HG03196 (cell line): ENCODE measurements around the gene FAM169A.
"Not testable (repeated sequence)": the region's sequence is repeated elsewhere in the genome, so short reads cannot be mapped to it uniquely, and the experiment has no call there.

Experiments
- ATAC-seq: cut with Tn5 transposase; IDR thresholded peaks from one replicate; pipeline ENCODE4 v1.9.1; 2021; ENCODE audit not compliant: unreplicated experiment

FAM169A gene

GRCh38 chr5:74870299-74871067 is 4.3 kb upstream of the FAM169A start:
- no peak for ATAC-seq

GRCh38 chr5:74869414-74869813 is 3.2 kb upstream of the FAM169A start:
- not testable (repeated sequence) for ATAC-seq

GRCh38 chr5:74866596-74867162 is 492 bp upstream of the FAM169A start:
- ATAC-seq, result no peak

DNA sequence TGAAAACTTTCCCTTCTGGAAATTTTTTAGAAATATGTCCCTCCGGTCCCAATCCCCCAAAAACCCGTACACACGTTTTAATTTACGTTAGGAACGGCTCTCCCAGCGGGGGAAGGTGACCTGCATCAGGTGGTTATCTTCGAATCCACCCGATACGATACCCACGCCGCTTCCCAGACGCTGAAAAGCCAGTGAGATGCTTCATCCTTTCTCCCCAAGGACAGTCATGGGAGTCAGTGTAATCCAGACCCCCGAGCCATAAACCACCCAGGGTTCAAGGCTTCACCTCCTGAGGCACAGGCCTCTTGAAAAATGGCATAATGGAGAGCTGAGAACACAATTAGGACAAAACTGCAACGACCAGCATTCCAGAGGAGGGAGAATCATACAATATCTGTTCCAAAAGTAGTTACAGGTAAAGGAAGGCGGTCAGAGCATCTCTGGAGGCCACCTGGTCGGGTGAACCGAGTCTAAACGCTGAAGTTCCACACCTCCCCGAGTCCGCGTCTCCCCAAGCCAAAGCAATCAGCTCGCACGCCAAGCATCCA is 857 bp downstream of the FAM169A start:
- ATAC-seq, result no peak

DNA sequence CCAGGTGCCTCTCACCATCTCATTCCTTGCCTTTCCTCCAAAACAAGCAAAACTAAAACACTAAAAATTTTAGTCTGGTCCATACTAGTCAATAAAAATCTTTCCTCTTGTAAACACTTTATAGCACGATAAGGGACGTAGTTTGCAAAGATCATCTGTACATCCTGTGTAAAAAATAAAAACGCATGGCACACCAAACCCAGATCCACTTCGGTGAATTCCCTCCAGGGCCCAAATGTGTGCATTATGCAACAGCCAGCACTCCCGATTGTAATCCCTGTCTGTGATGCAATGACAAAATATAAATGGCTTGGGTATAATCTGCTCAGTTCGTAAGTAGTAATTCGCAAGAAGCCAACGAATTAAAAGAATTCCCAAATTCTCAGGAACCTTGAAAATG is 1.4 kb downstream of the FAM169A start:
- ATAC-seq, result no peak

GRCh38 chr5:74863726-74864125 is 2.5 kb downstream of the FAM169A start:
- ATAC-seq, result no peak

DNA sequence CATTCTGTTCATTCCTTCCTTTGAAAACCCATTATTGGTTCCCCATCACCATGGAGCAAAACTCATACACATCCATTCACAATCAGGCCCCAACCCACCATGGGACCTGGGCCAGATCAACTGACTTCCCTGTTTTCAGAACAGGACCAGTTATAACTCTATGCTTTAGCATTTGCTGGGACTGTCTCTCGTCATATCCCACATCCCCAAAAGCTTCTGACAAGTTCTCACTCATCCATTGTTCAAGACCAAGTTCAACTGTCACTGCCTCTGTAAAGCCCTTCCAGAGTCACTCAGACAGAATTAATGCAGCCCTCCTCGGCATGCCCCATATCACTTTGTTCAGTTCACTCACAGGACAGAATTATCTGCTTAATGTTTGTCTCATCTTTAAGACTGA is 4.0 kb downstream of the FAM169A start:
- no peak for ATAC-seq

DNA sequence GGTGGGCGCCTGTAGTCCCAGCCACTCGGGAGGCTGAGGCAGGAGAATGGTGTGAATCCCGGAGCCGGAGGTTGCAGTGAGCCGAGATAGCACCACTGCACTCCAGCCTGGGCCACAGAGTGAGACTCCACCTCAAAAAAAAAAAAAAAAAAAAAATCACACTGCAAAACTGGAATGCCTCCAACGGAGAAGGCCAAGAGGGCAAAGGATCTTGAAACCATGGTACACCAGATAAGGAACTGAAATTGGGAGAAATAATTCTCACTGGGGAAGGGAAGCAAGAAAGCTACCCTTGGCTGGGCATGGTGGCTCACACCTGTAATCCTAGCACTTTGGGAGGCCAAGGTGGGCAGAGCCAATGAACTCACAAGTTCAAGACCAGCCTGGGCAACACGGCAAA is 9.2 kb downstream of the FAM169A start:
- ATAC-seq, result not testable (repeated sequence)

- ATAC-seq, result no peak
Measured at GRCh38 chr5:74853256-74853655, 12.9 kb downstream of the FAM169A start.

DNA sequence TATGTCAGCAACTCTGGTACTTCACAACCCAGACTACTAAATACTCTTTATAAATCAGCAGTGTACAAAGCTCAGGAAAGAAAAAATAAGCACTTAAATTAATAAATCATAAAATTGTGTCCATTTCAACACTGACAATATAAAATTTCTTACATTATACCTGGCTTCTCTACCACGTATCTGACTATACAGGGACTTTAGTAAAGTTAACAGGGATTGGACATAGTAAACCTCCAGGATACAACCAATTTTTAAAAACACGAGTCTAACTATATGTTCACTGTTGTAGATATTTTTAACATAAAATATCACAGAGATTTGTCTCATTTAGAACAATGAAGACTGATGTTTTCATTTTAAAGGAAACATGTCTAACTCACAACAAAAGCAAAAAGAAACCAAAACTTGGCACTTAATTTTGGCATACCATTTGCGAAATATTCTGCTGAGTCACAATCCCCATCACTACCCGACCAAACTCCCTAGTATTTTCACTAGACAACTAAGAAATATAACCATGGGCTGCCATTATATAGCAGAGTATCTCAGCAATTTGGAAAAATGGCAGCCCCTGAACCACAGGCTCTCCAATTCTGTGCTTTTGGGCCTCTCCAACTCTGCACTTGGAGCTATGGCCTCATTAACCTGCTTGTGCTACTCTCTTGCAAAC is 14.4 kb downstream of the FAM169A start:
- no peak for ATAC-seq

DNA sequence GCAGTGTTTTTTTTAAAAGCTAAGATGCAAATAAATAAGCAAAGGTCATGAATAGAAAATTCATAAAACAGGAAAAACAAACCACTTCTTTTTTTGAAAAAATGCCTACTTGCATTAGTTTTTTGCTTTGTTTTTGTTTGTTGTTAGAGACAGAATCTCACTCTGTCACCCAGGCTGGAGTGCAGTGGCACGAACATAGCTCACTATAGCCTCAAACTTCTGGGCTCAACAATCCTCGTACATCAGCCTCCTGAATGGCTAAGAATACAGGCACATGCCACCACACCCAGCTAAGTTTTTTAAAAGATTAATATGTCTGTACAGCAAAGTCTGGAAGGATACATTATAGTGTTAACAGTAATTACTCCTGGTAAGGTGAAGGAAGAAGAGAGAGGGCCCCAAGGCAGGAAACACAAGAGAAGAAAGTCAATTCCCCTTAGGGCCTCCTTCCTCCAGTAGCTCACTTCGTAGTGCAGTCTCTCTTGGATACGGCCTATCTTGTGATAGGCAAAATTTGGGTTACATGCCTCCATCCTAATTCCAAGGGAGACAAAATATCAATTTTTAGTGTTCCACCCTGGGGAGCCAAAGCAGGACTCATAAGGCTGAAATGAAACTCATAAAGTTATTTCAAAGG is 15.3 kb downstream of the FAM169A start:
- ATAC-seq, result no peak

GRCh38 chr5:74850030-74850429 is 16.2 kb downstream of the FAM169A start:
- ATAC-seq, result no peak

DNA sequence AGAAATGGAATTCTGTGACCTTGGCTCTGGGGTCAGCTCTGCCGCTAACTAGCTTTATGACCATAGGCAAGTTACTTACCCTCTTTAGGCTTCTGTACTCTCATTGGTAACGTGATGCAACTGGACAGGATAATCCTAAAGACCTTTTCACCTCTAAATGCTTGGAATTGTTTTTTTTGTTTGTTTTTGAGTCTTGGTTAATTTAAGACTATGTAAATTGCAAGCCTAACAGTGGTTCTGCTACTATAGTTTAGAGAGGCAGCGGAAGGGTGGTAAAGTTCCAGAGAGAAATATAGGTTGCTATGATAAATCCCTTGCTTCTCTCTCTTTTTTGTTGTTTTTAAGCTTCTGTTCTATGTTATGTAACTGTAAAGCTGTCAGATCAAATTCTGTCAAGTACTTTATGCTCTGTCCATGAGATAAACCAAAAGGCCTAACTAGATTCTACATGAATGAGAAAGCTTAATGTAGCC is 17.6 kb downstream of the FAM169A start:
- ATAC-seq, result no peak

- ATAC-seq, result no peak
Measured at GRCh38 chr5:74839229-74839628, 27.0 kb downstream of the FAM169A start.

GRCh38 chr5:74838262-74838661 is 27.9 kb downstream of the FAM169A start:
- ATAC-seq, result no peak

DNA sequence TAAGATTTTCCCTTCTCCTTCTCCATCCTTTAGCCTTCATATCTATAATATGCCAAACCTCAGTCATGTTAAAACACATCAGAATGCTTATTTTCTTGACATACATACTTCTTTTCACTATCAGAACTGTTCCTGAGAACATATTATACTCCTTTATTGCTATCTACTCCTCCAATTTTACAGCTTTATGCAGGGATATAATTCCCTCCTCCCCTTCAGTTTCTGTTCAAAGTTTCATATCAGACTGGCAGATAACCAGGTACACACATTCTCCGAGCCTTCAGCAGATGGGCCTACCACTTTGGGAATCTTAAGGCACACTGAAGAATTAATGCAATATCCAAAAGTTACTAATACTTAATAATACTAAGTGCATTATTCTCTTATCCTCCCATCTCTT is 29.1 kb downstream of the FAM169A start:
- ATAC-seq, result no peak

- ATAC-seq, result no peak
Measured at GRCh38 chr5:74833537-74834266, 32.5 kb downstream of the FAM169A start.

GRCh38 chr5:74829413-74829812 is 36.8 kb downstream of the FAM169A start:
- ATAC-seq, result no peak

- ATAC-seq, result no peak
Measured at GRCh38 chr5:74822288-74822687, 43.9 kb downstream of the FAM169A start.

GRCh38 chr5:74816875-74817274 is 49.3 kb downstream of the FAM169A start:
- ATAC-seq, result no peak

DNA sequence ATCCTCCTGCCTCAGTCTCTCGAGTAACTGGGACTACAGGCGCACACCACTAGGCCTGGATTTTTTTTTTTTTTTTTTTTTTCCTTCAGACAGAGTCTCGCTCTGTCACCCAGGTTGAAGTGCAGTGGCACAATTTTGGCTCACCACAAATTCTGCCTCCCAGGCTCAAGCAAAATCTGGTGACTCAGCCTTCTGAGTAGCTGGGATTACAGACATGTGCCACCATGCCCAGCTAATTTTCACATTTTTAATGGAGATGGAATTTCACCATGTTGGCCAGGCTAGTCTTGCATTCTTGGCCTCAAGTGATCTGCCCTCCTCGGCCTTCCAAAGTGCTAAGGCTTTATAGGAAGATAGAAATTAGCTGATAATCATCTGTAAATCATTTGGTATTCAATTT is 55.3 kb downstream of the FAM169A start:
- no peak for ATAC-seq
